NCI-H82 treated with DMSO at 0.1 percent for 48 hours (cell line): ENCODE results near the gene CIROP.

ENCODE experiments used
- DNase-seq: peaks from one replicate; lab custom pipeline; 2025; ENCODE audit not compliant: unreplicated experiment; lab: John Stamatoyannopoulos, UW

The CIROP gene

DNA sequence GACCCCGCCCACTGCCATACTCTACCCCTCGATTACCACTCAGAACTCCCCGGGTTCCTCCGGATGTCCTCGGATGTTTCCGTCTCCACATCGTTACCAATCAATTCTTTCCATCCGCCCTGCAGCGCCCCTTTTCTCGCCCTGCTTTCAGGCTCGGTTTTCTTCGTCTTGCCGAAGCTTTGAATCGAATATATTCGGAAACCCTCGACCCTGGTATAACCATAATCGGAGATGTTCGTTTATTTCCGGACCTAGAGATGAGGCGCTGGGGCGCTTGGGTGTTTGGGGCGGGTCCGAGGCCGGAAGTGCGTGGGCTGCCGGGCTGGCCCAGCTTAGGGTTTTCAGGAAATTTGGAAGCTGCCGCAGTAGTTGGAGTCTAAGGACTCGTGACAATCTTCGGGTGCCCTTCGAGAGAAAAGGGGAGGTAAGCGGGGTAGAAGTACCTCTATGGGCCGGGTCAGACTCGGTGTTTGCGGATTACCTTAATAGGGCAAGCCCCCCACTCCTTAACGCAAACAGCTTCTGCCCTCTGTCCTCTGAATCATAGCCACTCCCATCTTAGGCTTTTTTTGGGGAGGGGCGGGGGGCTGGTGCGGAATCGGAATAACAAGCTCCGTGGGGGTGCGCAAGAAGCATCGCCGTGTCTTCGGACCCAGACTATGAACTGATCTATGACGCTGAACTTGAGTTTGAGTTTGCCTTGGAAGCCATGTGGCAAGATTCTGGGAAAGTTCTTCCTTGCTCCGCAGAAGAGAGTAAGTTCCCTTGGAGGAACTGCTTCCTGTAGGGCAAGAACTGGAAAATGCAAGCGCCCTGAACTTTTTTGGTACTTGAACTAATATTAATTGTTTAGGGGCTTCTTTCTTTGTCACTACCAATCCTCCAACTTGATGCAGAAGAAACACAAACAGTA lies 9.3 kb downstream of the CIROP start, which contains the start of gene C14orf119:
Gene C14orf119 (plus strand): TSS at position 310 of the 913 bp plus-strand sequence. CDS start 2,154 bp downstream, outside the sequence.
- DNase-seq: no peak

DNA sequence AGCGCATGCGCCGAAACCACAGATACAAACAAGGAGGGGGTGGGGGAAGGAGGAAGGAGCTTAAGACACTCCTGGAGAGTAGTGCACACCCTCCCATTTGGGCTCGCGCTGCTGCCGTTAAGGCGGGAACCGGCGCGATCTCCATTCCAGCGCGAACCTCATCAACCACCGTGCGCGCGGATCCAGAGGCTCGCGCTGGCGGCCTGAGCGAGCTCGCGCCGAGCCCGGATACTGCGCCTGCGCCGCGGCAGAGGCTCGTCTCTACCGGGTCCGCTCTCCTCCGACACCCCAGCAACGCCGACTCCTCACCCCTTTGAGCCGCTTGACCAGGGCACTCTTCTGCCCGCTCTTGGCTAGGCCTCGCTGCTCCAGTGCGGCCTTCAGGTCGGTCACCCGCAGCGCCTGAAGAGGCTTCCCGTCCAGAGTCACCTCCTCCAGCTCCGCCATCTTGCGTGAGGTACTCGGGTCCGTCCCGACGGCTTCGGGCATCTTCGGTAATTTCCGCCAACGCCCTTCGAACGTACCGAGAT lies 10.1 kb downstream of the CIROP start, which contains the start of gene ACIN1:
Gene ACIN1 (minus strand): TSS at position 471 of the 530 bp plus-strand sequence. CDS start 24 bp downstream, at position 447.
- no peak for DNase-seq

DNA sequence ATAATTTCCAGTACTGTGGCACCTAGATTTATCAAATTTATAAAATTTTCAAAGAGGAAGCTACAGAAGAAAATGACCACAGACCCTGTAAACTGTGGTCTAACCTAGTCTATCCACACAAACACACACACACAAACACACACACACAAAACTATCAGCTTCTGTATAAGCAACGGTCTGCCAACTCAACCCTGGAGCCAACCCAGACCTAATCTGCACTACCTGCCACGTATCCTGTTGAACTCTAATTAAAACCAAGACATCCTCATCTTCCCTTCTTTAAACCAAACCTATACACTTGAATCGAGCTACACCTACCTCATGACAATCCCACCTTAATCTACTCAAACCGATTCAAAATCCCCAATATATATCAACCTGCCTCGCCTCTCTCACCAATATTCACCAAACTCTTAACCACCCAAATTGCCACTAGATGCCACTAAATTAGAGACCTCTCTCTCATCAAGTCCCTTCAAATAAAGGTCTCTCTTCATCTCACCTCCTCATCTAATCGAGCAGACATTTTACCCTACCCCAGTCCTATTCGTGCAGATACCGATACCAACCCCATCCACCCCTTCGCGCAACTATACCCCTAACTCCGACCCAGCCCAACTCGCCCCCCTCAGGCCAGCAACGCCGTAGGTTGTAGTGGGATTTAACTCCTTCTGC lies 10.7 kb downstream of the CIROP start:
- no peak for DNase-seq

DNA sequence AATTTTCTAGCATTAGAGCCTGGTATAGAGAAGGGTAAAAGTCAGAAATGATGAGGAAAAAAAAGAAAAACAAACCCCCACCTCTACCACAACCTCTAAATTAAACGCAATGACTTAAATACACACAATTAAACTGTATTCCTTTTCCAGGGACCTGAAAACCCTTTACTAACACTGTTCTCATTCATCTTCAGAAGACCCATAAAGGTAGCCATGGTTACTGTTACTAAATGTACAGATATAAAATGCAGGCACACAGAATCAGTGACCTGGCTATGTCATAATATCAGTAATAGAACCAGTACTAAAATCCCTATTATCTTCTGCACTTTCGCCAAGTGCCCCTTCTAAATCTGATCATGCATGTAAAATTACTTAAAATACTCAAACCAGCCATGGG lies 11.3 kb downstream of the CIROP start:
- DNase-seq: no peak

DNA sequence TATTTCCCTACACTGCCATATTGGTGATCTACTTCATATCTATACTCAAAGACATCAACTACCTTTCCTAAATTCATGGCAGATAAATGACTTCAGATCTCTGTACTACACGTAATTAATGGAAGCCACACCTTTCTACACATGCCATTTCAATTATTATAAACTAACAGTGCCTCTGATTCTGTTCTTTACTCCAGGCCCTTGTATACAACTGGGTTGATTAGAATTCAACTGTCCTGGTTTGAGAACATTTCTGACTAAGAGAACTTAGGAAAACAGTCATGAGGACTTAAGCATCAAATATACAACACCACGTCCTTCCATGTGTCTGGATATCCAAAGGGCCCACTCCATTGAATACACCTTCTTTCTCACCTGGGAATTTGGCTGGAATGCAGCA lies 11.7 kb downstream of the CIROP start:
- no peak for DNase-seq

DNA sequence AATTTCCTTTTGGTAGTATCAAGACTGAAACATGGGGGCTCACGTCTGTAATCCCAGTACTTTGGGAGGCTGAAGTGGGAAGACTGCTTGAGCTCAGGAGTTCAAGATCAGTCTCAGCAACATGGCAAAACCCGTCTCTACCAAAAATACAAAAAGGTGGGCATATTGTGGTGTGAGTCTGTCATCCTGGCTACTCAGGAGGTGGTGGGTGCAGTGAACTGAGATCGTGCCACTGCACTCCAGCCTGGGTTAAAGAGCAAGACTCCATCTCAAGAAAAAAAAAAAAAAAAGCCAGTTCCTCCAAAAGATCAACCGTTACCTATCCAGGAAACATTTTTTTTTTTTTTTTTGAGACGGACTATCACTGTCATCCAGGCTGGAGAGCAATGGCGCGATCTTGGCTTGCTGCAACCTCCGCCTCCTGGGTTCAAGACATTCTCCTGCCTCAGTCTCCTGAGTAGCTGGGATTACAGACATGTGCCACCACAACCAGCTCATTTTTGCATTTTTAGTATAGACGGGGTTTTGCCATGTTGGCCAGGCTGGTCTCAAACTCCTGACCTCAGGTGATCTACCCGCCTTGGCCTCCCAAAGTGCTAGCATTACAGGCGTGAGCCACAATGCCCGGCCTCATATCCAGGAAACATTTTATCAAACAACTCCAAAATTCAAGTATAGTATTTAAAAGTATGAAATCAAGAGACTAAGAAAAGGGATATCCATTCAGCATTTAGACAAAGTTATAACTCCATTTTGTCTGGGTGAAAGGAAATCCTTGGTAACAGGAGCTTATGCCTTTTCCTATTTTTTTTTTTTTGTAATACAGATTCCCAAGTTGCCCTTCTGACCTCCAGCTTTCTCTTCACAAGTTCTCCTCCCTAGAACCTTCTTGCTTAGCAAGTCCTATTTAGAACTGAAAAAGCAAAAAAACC lies 13.2 kb downstream of the CIROP start:
- DNase-seq: no peak

DNA sequence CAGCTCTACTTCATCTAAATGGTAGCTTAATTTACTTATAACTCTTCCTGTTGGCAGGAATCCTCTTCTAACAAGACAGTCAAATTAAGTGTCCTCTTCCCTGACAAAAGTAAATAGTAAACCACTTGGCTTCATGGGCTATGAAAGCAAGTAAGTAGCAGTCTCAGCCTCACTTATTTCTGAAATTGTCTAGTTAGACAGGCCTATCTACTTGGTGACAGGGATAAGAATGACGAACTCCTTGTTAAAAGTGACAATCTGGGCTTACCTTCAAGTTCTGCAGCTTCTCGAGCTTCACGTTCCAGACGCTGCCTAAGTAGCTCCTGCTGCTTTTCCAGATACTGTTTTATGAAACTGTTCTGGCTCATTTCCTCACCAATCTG lies 14.5 kb downstream of the CIROP start:
- DNase-seq: no peak

DNA sequence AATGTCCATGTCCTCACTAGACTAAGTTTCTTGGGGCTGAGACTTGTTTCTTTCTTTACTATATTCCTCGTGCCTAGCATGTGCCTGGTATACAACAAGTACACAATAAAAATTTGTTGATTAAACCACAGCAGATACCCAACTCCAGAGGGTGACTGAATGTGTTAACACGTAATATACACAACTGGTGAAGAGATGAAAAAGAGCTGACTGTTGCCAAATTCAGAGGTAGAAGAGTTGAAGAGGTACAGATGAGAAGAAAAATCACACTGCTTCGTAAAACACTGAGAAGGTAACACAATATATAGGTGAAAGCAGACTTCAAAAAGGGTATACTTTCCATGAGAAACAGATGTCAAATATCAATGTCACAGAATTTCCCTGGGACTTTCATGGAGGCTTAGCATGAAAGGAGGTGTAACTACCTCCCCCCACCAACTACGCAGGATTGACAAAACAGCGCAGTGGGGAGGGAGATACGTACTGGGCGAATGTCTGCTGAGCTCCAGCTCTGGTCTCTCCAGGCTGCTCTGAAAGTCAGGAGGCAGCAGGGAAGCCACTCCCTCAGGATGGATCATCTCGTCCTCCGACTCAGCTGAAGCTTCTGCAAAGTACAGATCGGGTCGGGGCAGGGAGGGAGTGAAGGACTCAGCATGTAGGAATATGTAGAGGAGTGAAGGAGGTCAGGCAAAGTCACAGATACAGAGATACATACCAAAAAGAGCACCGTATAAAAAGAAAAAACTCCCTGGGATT lies 15.1 kb downstream of the CIROP start:
- no peak for DNase-seq

DNA sequence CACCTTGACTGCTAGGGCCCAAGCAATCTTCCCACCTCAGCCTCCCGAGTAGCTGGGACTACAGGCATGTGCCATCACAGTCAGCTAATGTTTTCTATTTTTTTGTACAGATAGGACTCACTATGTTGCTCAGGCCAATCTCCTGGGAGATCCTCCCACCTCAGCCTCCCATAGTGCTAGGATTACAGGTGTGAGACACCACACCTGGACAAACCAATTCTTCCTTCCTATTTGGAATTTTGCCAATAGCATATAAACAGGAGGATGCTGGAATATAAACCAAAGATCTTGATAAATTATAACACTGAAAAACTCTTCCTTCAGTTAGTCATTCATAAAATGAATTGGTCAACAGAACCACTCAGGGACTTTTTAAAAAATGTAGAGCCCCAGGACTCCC lies 18.2 kb downstream of the CIROP start:
- no peak for DNase-seq

DNA sequence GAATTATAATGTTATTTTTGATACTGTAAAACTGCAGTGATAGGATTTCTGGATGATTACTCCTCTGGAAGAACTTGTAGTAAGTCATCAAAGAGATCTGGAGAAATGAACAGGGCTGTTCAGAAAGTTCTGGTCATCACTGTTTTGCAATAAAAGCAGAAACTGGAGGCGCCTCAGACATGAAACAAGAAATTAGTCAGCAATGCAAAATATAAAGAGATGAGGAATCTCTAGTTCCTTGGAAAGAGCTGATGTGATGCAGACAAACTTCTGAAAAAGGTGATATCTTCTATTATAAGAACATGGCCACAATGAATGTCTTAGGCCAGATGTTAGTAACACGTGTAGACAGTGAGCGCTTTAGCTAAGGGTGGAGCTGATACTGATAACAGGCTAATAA lies 19.3 kb downstream of the CIROP start:
- DNase-seq: no peak

DNA sequence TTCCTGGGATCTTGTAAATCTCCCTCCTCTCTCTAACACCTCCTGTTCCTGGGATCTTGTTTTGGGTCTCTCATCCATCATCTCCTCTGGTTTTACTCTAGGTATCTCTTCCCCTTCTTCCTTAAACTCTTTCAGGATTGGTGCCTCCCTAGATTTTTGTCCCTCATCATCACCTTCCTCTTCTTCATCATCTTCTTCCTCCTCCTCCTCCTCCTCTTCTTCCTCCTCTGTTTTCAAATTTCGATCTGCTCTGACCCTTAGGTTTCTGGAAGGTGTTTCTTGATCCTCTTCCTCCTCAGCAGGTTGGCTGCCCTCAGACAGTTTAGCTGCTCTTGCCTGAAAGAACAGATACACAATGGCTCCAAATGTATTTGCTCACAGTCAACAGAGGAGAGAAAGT lies 24.3 kb downstream of the CIROP start:
- DNase-seq: no peak

DNA sequence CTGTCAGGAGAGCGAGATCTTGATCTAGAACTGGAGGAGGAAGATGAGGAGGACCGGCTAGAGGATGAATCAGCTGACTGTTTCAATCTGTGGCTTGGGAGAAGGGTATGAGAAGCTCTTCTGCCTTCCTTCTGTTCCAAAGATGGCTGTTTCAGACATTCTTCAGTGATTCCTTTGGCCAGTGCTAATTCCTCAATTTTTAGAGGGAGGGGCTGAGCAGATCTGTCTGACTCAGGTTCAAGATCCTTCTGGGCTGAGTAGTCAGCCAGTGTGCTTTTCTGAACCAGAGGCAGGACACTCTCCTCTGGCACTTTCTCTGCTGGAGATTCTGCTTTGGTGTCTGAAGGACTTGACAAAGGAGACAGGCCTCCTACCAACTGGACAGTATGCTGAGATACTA lies 25.1 kb downstream of the CIROP start:
- no peak for DNase-seq

DNA sequence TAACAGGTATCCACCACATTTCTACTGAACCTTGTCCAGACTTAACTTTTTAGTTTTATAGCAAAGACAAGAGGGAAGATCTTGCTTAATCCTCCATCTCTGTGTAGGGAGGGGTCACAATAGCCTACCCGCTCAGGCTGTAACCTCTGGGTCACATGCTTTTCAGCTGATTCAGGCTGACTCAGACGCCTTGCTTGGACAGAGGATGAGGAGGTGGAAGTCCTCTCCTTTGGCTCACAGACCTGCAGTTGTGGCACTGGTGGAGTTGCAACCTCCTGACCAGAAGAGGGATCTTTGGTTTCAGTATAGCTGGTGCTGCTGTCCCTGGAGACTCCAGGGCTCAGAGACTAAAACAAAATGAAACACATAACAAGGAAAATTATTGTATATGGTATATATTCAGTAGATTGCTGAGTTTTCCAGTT lies 26.1 kb downstream of the CIROP start:
- DNase-seq: no peak

DNA sequence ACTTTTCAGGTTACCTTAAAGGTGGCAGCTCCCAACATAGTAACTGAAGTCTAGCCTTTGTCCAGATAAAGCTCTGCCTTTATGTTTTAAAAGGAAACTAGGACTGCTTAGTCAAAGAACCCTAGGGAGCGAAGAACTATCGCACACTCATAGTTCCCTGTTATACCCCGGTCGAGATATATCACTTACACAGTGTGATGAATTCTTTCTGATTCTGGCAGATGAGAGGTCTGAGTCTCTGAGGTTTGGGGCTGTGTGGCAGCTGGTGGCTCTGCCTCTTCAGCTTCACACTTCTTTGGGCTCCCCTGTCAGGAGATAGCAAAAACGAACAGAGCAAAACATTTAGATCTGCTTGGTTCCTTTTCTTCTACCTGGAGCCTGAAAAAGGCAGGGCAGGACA lies 26.8 kb downstream of the CIROP start:
- no peak for DNase-seq

DNA sequence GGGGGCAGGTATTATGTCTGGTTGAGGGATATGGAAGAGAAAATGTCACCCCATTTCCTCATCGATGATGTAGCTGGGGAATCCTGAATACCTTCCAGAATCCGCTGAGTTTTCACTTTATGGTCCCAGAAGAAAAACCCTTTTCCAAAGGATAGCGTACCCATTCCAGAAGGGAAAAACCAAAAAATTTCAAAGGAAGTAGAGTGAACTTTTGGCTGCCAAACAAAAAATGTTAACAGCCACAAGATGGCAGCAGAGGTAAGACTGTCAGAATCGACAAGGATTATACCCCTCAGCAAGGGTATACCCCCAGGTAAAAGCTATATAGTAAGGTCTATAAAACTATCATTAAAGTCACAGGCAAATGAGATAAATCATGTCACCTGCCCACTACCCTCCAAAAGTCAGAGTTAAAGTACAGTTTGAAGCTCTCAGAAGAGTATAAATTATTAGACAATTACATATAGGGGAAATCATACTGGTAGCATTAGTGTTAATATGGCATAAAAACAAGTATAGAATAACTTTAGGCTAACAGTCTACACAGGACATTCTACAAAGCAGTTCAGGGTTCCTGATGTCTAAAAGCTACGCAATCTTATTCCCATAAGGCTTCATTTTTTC lies 27.9 kb downstream of the CIROP start:
- no peak for DNase-seq

DNA sequence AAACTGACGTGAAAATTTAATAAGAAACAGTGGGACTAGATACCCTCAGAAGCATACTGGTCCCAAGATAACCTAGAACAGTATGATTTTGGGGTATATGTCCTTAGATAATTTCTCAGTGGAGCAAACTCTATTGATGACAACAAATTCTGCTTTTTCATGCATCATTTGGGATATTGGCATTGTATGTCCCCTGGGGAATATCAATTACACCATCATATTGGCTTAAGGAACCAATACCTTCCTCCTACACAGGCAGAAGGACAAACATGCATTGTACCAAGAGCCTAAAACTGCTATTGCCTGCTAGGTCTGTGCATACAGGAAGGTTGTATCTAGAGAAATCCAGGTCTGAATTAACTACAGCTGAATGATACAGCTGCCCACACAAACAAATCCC lies 29.9 kb downstream of the CIROP start:
- no peak for DNase-seq

DNA sequence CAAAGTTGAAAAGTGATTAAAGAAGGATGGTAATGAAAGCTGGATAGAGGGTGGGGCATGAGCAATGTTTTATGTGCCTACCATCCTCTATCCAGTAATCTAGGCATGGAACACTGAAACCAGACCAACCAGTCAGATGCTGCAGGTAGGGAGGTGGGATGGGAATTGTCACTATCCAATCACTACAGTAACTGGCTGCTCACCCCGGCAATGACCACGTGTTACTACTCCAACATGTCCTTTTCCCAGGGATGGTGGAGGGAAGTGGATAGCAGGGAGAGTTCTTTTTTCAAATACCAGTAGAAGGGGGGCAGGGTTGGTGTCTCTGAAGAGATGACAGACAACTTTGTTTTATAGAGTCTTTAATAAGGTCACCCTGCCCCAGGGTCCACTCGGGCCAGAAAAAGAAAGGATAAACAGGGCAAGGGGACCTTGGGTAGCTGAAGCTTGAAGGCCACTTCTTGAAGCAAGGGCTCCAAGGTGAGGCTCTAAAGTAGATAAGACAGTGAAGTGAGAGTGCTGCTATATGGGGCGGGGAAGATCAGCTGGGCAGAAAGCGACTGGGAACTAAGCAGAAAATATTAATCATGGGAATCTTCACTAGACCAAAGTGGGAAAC lies 32.8 kb downstream of the CIROP start:
- DNase-seq: no peak

DNA sequence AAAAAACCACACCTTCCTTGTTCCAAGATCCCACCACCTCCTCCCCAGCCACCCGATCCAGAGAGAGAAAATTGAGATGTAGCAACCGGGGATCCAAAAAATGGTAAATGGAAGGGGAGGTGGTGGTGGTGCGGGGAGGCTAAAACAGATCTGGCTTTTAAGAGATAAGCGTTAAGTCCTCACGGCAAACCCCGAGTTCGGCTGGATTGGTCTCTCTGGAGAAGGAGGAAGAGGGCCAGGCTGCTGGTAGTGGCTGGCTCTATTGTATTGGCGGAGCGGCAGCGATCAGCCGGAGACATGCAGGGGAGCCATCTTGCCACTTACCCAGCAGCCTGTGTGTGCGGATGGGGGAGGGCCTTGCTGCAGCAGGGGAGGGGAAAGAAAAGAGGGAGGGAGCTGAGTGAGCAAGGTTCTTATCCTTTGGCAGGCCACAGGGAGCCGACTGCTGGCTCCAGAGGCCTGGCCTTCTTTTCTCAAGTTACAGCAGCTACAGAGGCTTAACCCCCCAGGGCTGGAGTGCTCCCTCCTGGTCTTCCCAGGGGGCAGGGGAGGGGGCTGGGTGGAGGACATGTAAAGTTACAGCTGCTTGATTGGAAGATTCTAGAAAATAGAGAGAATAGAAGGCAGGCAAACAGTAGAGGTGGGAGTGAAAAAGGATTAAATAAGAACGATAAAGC lies 33.4 kb downstream of the CIROP start:
- no peak for DNase-seq
